ENCODE results near the gene HSFX1. TPM values are rescaled to one million over a fixed set of nuclear protein-coding genes. Genes with fewer than 3 reads are reported as not detected.
"Not testable (repeated sequence)": the region's sequence is repeated elsewhere in the genome, so short reads cannot be mapped to it uniquely, and the experiment has no call there.

The HSFX1 gene
- 0.20 and 0.36 TPM in 2 replicates for total RNA-seq (2014; rRNA removed; shearing (Covaris generic))

DNA sequence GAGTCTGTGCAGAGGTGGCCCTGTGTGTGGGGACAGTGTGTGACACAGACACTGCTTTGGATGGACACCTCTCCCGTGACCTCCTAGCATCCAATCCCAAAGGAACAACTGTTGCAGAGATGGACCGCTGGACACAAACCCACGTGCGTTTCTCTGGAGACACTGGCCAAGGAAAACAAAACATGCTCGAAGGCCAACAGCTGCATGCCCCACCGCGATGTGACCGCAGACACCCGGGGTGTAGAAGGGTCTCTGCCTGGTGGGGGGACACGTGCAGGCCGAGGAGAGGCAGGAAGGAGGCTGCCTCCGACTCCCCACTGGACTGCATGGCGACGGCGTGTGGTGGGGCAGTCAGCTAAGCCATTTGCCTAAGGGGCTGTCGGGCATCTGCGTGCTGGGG lies at the start of gene HSFX1:
TSS of gene HSFX1 (plus strand) at position 301 of the 400 bp plus-strand sequence. CDS start 614 bp downstream, outside the sequence.
- not testable (repeated sequence) for DNase-seq (ENCODE audit: low read depth)

DNA sequence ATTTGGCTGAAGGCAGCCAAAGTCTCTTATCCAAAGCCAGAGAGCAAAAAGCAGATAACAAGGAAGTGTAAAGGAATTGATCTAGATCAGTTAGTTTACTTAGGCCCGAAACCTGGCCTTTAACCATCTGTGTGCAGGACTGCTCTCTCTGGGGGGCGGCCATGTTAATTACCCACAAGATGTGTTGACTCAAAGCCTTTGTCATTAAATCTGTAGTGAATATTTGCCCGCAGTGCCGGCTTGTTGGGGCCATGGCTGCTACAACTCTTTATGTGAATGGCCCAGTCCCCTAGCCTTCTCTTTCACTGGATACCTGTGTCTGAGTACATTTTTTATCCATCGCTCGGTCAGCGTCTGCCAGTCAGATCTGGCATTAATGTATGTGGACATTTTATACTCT lies 46.6 kb upstream of the HSFX1 start:
- not testable (repeated sequence) for DNase-seq (ENCODE audit: low read depth)

DNA sequence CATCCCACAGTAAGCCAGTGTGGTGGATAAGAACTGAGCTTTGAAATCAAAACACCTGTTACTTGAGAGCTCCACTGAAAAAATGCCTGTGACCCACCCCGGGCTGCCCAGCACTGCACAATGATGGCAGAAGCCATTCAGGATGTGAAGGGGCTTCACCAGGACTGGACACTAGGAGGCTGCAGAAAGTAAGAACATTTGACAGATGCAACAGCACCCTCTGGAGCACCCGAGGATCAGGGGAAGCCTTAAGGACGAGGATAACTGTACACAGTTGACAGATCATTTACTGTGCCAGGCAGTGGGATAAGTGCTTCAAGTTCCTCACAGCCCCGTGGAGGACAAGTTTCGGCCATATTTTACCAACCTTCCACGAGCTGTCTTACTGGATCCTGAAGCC lies 31.6 kb upstream of the HSFX1 start:
- not testable (repeated sequence) for DNase-seq (ENCODE audit: low read depth)

DNA sequence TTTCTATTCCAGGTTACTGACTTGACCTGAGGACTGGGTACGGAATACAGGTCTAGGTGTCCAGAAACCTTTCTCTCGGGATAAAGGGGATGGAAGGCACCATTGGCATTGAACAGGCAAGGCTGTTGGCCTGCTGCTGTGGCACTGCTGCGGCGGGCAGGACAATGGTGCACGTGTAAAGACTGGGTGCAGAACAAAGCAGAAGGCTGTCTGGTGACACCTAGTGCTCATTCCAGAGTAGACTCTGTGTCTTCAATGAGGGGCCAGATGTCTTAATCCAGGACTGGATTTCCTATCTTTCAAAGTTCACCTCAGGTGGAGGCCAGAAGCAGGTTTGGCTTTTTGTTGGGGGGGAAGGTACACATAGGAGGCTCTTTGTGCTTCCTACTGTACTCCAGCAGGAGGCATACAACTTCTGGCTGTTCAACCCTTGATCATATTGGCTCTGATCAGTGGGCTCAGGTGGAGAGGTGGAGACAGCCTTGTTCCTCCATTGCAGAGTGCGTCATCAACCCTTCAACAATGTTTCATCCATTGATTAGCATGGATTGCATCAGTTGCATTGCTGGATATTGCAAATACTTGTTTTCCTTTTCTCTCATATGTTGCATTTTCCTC lies 27.4 kb upstream of the HSFX1 start:
- DNase-seq (ENCODE audit: low read depth), result not testable (repeated sequence)

GRCh38 chrX:149757206-149758067 lies 16.4 kb upstream of the HSFX1 start:
- no peak for DNase-seq (ENCODE audit: low read depth)

DNA sequence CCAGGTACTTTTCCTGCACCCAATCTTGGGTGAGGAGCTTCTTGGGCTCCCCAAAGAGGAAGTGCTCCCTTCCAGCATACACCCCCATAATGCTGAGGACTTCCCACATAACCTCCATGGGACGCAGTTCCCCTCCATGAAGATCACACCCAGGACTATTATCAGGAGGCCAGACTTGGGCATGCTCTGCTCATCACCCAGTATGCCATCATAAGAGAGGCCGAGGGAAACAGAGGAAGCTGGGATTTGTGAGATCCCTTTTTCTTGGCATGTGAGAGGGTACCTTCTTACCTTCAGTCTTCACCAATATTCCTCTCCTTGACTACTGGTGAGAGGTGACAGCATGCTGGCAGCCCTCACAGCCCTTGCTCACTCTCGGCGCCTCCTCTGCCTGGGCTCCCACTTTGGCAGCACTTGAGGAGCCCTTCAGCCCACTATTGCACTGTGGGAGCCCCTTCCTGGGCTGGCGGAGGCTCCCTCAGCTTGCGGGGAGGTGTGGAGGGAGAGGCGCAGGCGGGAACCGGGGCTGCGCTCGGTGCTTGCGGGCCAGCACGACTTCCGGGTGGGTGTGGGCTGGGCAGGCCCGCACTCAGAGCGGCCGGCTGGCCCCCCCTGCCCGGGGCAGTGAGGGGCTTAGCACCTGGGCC lies 15.7 kb upstream of the HSFX1 start:
- DNase-seq (ENCODE audit: low read depth), result no peak

DNA sequence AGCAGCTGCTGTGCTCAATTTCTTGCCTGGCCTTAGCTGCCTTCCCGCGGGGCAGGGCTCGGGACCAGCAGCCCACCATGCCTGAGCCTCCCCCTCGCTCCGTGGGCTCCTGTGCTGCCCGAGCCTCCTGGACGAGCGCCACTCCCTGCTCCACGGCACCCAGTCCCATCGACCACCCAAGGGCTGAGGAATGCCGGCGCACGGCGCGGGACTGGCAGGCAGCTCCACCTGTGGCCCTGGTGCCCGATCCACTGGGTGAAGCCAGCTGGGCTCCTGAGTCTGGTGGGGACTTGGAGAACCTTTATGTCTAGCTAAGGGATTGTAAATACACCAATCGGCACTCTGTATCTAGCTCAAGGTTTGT lies 15.2 kb upstream of the HSFX1 start:
- not testable (repeated sequence) for DNase-seq (ENCODE audit: low read depth)

DNA sequence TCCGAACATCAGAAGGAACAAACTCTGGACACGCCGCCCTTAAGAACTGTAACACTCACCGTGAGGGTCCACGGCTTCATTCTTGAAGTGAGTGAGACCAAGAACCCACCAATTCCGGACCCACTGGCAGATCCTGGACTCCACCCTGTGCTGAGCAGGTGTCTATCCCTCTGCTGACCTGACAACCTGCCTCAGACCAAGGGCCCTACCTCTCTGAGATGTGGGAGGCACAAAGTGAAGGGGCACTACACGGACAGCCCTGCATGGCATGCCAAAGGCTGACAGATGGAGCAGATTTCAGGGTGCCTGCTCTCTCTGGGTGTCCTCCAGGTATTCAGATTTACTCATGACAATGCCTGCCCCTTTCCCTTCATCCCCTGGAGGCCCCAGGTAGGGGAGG lies 14.0 kb upstream of the HSFX1 start:
- DNase-seq (ENCODE audit: low read depth), result no peak

- DNase-seq (ENCODE audit: low read depth), result no peak
These were observed 12.9 kb upstream of the HSFX1 start for GRCh38 chrX:149760965-149761364.

DNA sequence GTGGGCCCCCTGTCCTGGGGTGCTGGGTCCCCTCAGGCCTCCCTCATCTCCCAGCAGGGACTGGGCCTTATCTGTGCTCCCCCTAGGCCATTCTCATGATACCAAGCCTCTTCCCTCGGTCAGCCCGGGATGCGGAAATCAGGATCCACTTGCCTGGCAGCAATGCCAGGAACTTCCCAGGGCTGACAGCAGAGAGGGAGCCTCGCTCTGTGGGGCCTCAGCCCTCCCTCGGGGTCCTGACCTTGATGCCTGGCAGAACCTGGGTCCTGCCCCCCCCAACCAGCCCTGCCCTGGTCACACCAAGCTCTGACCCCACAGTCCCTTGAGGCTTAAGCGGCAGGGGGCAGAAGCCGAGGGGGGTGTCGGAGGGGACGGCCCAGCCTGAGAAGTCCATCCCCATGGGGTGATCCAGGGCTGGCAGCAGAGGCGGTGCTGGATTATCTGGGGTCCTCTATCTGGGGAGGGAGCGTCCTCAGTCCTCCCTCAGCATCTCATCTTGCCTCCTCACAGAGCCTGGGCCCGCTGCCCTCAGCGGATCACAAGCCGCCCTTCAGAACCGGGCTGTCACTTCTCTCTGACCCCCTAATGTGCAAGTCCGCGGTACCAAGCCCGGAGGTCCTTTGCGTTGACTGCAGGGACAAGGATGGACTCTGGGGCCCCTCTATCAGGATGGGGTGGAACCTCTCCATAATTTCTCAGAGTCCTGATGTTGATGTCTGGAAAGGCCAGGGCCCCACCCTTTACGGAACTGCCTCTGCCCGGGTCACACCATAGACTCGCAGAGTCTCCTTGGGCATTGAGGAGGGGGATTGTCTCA lies 11.8 kb upstream of the HSFX1 start:
- DNase-seq (ENCODE audit: low read depth), result not testable (repeated sequence)

GRCh38 chrX:149762696-149763614 lies 10.9 kb upstream of the HSFX1 start:
- DNase-seq (ENCODE audit: low read depth), result no peak

DNA sequence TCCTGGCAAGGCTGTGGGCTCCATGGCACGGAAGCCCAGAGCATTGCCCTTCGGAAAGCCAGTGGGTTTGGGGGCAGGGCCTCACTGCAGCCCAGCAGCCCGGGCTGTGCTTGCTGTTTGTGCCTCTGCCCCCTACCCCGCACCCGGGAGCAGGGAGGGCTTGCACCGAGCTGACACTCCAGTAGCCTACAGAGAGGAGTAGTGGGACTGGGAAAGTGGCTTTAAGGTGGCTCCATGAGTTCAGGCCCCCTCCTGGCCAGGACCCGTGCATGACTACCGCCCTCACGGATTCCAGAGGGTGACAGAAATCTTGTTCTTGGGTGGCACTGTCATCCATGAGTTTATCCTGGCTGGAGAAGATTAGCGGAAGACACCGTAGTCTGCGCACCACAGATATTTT lies 3.5 kb upstream of the HSFX1 start:
- not testable (repeated sequence) for DNase-seq (ENCODE audit: low read depth)

GRCh38 chrX:149773026-149773425 lies 842 bp upstream of the HSFX1 start:
- not testable (repeated sequence) for DNase-seq (ENCODE audit: low read depth)

GRCh38 chrX:149777999-149778398 lies 4.1 kb downstream of the HSFX1 start:
- not testable (repeated sequence) for DNase-seq (ENCODE audit: low read depth)

GRCh38 chrX:149781727-149782126 lies 7.9 kb downstream of the HSFX1 start, which contains the start of gene MAGEA9:
Gene MAGEA9, plus strand, starts transcription at chrX:149781930. Its CDS starts 4,281 bp downstream, at chrX:149786211.
- not testable (repeated sequence) for DNase-seq (ENCODE audit: low read depth)

DNA sequence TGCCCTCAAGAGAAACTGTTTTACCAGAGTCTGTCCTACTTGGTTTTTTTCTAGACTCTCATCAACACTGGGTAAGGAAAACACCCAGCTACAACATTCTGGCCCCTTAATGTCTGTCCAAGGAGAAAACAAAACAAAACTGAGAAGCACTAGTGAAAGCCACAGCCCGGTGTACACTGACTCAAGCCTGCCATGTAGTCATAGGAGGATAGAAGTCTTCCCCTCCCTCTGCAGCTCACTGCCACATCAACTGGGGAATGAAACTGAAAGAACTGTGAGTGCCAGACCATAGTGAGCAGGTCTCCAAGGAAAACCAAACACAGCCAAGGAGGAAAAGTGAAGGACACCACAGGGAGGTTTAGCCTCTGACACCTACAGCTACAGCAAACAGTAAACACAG lies 21.7 kb downstream of the HSFX1 start:
- DNase-seq (ENCODE audit: low read depth), result not testable (repeated sequence)

DNA sequence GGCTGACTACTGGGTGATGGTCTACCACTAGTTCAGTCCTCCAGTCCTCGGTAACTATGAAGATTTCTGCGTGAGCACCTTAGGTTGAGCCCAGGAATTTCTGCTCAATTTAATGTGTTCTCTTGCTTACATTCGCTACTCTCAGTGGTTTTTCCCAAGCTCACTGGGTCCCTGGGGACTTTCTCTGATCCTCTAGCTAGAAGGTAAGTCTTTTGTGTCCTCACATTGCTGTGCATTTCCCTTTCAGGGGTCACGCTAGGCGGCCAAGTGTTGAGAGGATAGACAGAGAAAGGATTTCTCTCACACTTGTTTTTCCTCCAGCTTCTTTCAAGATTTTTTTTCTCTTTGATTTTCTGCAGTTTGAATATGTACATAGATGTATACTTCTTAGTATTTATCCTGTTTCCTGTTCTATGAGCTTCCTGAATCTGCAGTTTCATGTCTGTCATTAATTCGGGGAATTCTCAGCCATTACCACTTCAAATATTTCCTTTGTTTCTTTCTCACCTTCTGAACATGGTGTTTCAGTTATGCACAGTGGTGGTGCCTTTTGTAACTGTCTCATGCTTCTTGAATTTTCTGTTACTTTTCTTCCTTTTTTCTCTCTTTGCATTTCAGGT lies 25.3 kb downstream of the HSFX1 start:
- DNase-seq (ENCODE audit: low read depth), result no peak

GRCh38 chrX:149799938-149800337 lies 26.1 kb downstream of the HSFX1 start:
- DNase-seq (ENCODE audit: low read depth), result no peak

DNA sequence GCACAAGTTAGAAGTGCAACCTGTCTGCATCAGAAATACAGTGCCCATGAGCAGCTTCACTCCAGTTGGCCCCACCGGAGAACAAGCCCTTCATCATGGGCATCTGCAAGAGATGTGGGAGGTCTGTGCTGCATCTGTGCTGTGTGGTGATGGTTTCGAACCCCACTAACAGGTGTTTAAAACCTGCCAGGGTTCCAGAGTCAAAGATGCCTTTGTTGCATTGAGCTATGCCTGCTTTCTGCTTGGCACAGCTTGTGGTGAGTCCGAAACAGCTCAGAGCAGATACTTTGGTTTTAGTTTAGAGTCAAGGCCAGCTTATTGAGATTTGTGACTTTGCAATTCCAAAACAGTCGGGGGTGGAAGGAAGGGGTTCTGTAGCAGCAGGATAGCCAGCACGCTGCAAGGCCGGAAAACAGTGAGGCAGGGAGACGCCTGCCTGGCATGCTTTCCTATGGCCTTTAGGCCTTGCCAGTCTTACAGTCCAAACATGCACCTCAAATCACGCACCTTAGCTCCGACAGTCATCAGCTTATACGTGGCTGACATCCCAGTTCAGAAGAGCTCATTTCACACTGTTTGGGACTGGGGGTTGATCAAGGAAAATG lies 29.7 kb downstream of the HSFX1 start:
- no peak for DNase-seq (ENCODE audit: low read depth)

DNA sequence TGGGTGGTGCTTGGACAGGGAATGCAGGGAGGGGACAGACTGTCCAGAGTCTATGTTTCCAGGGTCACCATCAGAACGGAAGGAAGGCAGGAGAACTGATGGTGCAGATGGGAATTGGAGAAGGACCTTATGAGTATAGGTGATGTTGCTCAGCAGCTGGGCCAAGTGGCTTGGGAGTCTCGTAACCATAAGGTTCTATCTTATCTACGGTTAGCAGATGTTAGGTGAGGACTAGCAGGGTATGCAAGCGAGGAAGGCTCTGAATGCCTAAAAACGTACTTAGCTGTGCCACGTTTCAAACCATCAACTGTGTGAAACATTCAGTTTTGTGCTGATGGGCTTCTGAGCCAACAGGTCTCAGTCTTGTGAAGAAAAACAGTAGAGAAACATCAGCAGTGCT lies 30.2 kb downstream of the HSFX1 start:
- DNase-seq (ENCODE audit: low read depth), result no peak
